ENCODE results near the gene TSPAN31.
"Not testable (repeated sequence)": the region's sequence is repeated elsewhere in the genome, so short reads cannot be mapped to it uniquely, and the experiment has no call there.

Gene TSPAN31, protein sequence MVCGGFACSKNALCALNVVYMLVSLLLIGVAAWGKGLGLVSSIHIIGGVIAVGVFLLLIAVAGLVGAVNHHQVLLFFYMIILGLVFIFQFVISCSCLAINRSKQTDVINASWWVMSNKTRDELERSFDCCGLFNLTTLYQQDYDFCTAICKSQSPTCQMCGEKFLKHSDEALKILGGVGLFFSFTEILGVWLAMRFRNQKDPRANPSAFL

DNA sequence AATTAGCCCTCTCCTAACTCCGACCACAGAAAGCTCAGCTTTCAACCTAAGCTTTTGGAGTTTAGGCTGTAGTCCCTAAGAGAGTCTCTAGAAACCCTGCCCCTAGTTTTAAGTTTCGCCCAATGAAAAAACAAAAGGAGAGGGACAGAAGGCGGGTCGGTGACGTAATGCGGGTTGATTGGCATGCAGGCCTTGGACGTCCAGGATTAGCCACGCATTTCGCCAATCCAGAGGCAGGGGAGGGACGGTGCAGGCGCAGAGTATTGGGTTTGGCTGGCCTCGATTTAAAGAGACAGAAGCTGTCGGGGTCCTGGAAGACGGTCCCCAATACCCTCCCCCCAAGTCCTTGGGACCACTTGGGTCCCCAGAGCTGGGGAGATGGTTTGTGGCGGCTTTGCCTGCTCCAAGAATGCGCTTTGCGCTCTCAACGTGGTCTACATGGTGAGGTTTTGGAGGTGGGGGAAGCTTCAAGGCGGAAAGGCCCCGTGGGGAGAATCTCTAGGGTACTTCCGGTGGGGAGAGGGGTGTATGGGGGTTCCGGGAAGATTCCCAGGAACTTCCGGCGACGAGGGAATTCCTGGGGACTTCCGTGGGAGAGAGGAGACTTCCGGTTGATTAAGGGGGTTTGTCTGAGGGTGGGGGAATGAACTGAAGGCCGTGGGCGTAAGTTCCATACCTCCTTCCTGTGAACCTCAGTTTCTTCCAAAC lies at the start of gene TSPAN31:
TSS of gene TSPAN31 (plus strand) at position 263 of the 708 bp plus-strand sequence. CDS start at position 379, 116 bp downstream.
- DNase-seq: peak; percentile 96

GRCh38 chr12:57695770-57696432 lies 48.9 kb upstream of the TSPAN31 start:
- DNase-seq: no peak

- no peak for DNase-seq
Observed at GRCh38 chr12:57697076-57697475, 47.8 kb upstream of the TSPAN31 start.

GRCh38 chr12:57698414-57698813 lies 46.4 kb upstream of the TSPAN31 start:
- DNase-seq: no peak

DNA sequence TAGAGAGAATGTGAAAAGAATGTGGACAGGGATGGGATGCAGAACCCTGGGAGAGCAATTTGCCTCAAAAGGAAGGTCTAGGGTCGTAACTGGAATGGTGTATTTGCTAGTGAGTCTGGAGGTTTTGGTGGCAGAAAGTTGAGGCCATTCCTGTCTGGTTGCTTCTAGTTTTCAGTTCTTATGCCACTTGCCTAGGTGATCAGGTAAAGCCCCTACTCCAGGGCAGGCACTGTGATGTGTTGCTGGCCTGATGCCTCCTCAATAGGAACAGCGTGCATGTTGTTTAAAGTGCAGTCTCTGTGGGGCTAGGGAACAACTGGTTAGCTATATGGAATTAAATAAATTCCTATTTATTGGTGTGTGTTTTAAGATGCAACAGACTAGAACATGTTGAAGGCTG lies 44.5 kb upstream of the TSPAN31 start:
- no peak for DNase-seq

DNA sequence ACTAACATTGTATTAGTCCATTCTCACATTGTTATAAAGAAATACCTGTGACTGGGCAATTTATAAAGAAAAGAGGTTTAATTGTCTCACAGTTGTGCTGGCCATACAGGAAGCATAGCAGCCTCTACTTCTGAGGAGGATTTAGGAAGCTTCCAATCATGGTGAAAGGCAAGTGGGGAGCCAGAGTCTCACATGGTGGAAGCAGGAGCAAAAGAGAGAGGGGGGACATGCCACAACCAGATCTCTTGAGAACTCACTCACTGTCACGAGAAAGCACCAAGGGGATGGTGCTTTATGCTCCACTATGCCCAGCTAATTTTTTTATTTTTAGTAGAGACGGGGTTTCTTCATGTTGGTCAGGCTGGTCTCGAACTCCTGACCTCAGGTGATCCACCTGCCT lies 37.6 kb upstream of the TSPAN31 start:
- no peak for DNase-seq

DNA sequence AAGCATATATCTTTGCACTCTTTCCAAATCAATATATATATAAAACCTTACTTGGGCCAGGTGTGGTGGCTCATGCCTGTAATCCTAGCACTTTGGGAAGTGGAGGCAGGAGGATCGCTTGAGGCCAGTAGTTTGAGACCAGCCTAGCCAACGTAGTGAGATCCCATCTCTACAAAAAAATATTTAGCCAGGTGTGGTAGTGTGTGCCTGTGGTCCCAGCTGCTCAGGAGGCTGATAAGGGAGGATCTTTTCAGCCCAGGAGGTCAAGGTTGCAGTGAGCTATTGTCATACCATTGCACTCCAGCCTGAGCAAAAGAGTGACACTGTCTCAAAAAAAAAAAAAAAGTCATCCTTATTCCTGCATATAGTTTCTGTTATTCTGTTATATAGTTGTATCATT lies 36.5 kb upstream of the TSPAN31 start:
- DNase-seq: no peak

DNA sequence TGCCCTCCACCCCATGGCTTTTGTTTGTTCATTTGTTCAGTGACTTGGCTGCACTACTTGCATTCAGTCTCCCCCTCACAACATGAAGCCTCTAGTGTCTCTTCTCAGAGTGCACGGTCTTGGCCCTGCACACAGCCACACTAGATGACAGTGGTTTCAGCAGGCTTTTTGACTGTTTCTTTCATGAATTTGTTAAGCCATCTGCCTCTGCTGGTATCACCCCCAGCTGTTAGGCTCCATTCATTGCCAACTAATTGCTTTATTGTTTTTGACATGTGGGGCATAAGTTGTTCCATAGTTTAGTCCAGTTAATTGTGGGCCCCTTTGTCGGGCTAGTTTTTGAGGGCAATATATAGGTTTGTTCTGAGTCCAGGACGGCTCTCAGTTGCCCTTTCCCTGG lies 32.1 kb upstream of the TSPAN31 start:
- no peak for DNase-seq

GRCh38 chr12:57713209-57713608 lies 31.6 kb upstream of the TSPAN31 start:
- no peak for DNase-seq

DNA sequence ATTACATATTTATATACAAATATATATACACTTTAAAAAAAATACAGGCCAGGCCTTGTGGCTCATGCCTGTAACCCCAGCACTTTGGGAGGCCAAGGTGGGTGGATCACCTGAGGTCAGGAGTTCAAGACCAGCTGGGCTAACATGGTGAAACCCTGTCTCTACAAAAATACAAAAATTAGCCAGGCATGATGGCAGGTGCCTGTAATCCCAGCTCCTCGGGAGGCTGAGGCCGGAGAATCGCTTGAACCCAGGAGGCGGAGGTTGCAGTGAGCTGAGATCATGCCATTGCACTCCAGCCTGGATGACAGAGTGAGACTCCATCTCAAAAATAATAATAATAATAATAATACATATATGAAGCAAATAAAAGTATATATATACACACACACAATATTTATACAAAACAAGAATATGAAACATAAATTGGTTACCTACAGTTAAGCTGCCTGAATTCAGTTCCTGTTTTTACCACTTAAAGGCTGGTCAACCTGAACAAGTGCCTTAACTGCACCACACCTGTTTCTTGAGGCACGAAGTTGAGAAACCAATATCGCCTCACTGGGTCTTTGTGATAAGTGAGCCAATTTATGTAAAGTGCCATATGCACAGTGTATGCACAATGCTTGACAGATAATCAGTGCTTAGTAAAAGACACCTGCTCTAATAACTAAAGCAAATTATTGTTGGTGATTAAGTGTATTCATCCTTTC lies 29.6 kb upstream of the TSPAN31 start:
- DNase-seq: not testable (repeated sequence)

GRCh38 chr12:57715786-57716185 lies 29.1 kb upstream of the TSPAN31 start:
- DNase-seq: no peak

DNA sequence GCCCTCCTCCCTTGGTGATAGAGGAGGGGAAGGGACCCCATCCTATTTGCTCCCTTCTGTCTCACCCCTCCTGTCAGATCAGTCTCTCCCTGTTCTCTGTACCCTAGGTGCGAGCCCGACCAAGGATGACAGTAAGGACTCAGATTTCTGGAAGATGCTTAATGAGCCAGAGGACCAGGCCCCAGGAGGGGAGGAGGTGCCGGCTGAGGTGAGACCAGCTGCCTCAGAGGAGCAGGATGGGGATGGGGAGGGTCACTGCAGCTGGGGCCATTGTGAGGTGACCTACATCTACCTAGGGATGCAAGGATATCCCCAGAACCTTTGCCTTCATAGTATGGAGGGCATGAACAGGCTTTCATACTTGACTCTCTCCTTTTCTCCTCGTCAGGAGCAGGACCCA lies 28.5 kb upstream of the TSPAN31 start:
- DNase-seq: no peak

DNA sequence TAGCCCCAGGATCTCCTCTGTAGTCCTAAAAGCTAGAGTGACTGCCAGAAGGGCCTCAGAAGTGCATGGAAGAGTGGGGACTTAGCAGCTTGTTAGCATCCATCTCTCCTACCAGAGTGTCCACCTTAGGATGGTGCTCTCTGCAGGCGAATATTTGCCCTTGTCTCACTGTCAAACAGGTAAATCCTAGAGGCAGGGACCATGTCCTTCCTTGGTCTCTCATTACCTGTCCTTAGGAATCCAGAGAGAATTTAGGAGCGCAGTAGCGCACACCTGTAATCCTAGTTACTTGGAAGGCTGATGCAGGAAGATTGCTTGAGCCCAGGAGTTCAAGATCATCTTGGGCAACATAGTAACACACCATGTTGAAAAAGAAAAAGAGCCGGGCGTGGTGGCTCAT lies 27.7 kb upstream of the TSPAN31 start:
- no peak for DNase-seq

DNA sequence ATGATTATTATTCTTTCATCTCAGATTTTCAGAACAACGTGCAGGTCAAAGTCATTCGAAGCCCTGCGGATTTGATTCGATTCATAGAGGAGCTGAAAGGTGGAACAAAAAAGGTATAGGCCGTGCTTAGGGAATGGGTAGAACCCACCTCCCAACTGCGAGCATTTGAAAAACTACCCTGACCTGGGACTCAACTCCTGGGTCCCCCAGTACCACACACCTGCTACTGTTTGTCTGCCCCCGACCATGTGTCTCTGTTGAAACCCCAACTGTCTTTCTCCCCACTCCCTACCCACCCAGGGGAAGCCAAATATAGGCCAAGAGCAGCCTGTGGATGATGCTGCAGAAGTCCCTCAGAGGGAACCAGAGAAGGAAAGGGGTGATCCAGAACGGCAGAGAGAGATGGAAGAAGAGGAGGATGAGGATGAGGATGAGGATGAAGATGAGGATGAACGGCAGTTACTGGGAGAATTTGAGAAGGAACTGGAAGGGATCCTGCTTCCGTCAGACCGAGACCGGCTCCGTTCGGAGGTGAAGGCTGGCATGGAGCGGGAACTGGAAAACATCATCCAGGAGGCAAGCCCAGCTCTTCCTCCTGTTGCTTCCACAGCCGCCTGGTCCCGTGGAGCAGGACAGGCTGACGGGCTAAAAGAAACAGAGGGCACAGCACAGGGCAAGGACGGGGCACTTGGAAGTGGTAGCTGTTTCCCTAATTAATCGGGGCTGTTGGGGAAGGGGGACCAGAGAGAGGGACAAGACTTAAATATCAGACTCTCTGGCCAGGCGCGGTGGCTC lies 26.8 kb upstream of the TSPAN31 start:
- no peak for DNase-seq

GRCh38 chr12:57718641-57719528 lies 26.0 kb upstream of the TSPAN31 start:
- no peak for DNase-seq

- DNase-seq: no peak
Observed at GRCh38 chr12:57719777-57720605, 24.8 kb upstream of the TSPAN31 start.

- DNase-seq: no peak
Observed at GRCh38 chr12:57720606-57721595, 23.9 kb upstream of the TSPAN31 start.

- not testable (repeated sequence) for DNase-seq
Observed at GRCh38 chr12:57721846-57722608, 22.8 kb upstream of the TSPAN31 start.

Data from NCI-H2029 (cell line).